IPS-20b (cell line): Measurements from ENCODE around the gene NKAPD1.

Source experiments
- H3K27ac ChIP-seq: one replicate; pipeline ENCODE4 v1.5.1; 2013; ENCODE audit warnings: low read length
- H3K27me3 ChIP-seq: 2 replicates; pipeline ENCODE4 v1.6.1; 2013; ENCODE audit warnings: mild to moderate bottlenecking, low read length, inconsistent platforms; ENCODE audit not compliant: insufficient read depth
- H3K36me3 ChIP-seq: 2 replicates; pipeline ENCODE4 v1.6.1; 2013; ENCODE audit warnings: low read depth, mild to moderate bottlenecking, inconsistent platforms, low read length, moderate library complexity; ENCODE audit not compliant: insufficient read depth
- H3K4me1 ChIP-seq: 2 replicates; pipeline ENCODE4 v1.6.1; 2013; ENCODE audit warnings: mild to moderate bottlenecking, control low read depth, inconsistent platforms, low read length, moderate library complexity; ENCODE audit not compliant: insufficient read depth
- H3K4me3 ChIP-seq: 2 replicates; pipeline ENCODE4 v1.5.1; 2013; ENCODE audit warnings: mild to moderate bottlenecking, low read length, inconsistent platforms
- H3K9ac ChIP-seq: 2 replicates; pipeline ENCODE4 v1.6.1; 2013; ENCODE audit warnings: low read depth, mild to moderate bottlenecking, inconsistent platforms, low read length, moderate library complexity
- H3K9me3 ChIP-seq: 2 replicates; pipeline ENCODE4 v1.6.1; 2013; ENCODE audit warnings: mild to moderate bottlenecking, low read depth, low read length, inconsistent platforms; ENCODE audit not compliant: insufficient read depth

NKAPD1 gene

DNA sequence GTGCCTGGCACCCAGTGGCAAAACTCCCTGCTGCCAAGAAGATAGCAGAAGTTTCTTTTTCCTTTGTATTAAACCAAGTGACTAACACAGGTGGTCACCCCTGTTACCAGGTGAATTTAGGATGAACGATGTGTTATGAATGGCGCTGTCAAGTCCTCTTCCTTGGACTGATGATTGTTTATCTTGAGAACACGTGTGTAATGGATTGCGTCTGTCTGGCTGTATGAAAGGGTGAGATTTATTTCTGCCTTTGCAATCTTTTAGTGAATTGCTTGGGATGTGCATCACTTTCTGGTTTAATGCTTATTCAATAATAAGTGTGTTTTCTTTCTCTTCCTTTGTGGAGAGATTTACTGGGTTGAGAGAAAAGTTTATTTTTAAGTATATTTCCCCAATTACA, 49.0 kb downstream of the NKAPD1 start:
- no peaks in the 10 kb centered on the region for H3K36me3 ChIP-seq
- H3K4me1 ChIP-seq, result no peaks in the 10 kb centered on the region

DNA sequence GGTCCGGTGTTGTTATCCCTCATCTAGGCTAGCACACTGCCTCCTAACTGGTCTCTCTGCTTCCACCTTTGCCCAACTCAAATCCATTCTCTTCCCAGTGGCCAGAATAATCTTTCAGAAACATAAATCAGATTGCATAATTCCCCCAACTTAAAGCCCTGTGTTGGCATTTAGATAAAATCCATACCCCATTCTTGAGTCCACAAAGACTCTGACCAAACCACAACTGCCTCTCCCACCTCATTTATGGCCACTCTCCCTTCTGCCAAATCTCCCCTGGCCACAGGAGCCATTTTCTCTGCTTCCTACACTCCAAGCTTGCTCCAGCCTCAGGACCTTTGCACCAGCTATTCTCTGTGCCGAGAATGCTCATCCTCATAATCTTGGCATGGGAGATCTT, 53.0 kb downstream of the NKAPD1 start:
- Histone ChIP-seq H3K9ac (no peak overlapping the region), H3K9me3 (no peaks in the 10 kb centered on the region), H3K36me3 (no peaks in the 10 kb centered on the region), H3K27me3 (no peaks in the 10 kb centered on the region), H3K4me3 (no peak overlapping the region), H3K27ac (no peak overlapping the region), H3K4me1 (no peaks in the 10 kb centered on the region)

More for the DNA sequence above, 49.0 kb downstream of the NKAPD1 start:
- Histone ChIP-seq H3K9ac (no peak overlapping the region), H3K27me3 (no peaks in the 10 kb centered on the region), H3K27ac (no peak overlapping the region), H3K9me3 (no peaks in the 10 kb centered on the region), H3K4me3 (no peak overlapping the region)

DNA sequence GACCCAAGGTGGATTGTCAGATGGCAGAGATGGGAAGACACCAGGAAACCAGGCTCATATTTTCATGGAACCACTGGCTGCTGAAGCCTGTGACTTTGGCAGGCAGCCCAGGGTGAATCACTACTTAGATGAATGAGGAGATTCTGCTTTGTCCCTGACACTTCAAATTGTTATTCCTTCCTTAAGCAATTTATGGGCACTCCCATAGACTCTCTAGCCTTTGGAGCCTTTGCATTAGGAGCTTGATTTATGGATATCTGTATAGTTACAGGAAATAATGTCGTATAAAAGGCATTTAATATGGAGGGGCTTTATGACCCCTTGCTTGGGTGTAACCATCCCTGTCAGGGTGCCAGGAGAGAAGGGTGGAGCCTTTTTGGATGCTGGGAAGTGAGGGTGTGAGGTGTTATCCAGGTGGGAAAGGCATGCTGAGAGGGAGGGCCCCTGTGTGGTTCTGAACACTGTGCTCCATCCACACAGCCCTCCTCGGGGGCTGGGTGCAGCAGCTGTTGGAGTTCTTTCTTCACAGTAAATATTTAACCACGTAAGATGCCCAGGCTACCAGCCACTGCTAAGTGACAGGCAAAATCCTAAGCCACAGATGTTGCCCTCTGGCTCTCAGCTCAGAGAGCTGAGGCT, 54.5 kb downstream of the NKAPD1 start:
- Histone ChIP-seq H3K4me3 (no peak overlapping the region), H3K27me3 (no peaks in the 10 kb centered on the region), H3K4me1 (no peaks in the 10 kb centered on the region), H3K9ac (no peak overlapping the region), H3K9me3 (no peaks in the 10 kb centered on the region), H3K36me3 (no peaks in the 10 kb centered on the region), H3K27ac (no peak overlapping the region)

DNA sequence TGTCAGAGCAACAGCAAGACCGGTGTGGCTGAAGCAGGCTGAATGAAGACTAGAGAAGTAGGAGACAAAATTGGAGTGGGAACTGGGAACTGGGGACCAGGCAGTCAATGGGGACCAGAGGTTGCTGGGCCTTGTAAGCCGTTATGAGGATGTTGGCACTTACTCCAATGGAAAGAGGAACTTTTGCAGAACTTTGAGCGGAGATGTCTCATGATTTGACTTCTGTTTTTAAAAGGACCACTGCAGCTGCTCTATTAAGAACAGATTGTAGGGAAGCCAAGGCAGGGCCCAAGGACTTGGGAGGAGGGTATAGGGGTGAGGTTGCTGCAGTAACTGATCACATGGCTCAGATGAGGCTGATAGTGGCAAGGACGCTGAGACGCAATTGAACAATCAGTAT, 55.6 kb downstream of the NKAPD1 start:
- Histone ChIP-seq H3K9me3 (no peaks in the 10 kb centered on the region), H3K9ac (no peak overlapping the region), H3K4me1 (no peaks in the 10 kb centered on the region), H3K36me3 (no peaks in the 10 kb centered on the region), H3K4me3 (no peak overlapping the region), H3K27ac (no peak overlapping the region), H3K27me3 (no peaks in the 10 kb centered on the region)

DNA sequence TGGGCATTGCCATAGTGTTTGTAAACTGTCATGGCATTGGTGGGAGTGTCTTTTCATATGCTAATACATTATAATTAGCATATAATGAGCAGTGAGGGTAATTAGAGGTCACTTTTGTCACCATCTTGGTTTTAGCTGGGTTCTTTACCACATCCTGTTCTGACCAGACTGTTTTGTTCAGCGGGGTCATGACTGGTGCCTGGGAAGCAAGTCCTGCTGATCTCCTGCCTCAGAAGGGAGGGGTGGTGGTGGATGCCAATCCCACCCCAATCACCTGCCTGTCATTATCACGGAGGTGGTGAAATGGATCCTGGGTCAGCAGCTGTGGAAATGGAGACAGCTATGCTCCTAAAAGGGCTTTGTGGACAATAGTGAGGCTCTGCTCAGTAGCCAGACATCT, 58.6 kb downstream of the NKAPD1 start:
- Histone ChIP-seq H3K4me3 (no peak overlapping the region), H3K9me3 (no peaks in the 10 kb centered on the region), H3K4me1 (no peaks in the 10 kb centered on the region), H3K27ac (no peak overlapping the region), H3K9ac (no peak overlapping the region), H3K27me3 (no peaks in the 10 kb centered on the region), H3K36me3 (no peaks in the 10 kb centered on the region)

DNA sequence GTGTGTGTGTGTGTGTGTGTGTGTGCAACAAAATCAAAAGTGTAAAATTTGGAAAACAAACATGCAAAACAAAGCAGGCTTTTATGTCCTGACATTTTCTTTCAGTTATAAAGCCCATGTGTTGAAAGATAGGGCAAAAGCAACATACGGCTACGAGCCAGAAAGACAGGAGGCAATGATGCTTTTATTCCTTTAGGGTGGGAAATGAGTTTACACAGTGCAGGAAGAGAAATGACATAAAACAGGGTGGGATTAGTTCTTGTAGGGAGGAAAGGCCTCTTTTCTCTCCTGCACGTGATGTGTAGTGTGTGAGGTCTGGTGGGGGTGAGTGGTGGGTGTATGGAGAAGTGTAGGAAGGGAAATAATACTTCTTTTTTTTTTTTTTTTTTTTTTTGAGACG, 60.4 kb downstream of the NKAPD1 start:
- no peaks in the 10 kb centered on the region for H3K27me3 ChIP-seq
- H3K27ac ChIP-seq, result no peak overlapping the region
- no peaks in the 10 kb centered on the region for H3K4me1 ChIP-seq
- no peak overlapping the region for H3K4me3 ChIP-seq
- no peak overlapping the region for H3K9ac ChIP-seq
- no peaks in the 10 kb centered on the region for H3K9me3 ChIP-seq
- H3K36me3 ChIP-seq, result no peaks in the 10 kb centered on the region
